Measurements from ENCODE around the gene DDAH1.

DDAH1 gene

GRCh38 chr1:85386068-85386722, 78.8 kb downstream of the DDAH1 start:
- Histone ChIP-seq H3K27ac (no peak overlapping the region), H3K9me3 (ENCODE audit: severe bottlenecking) (peaks cover 6% of the 10 kb centered on the region), H3K36me3 (no peaks in the 10 kb centered on the region), H3K4me3 (ENCODE audit: low read depth, low read length) (no peak overlapping the region), H3K27me3 (ENCODE audit: insufficient read depth, low read depth, severe bottlenecking) (no peaks in the 10 kb centered on the region)
- DNase-seq = no peak
- no peak for TF ChIP-seq CTCF (IDR thresholded peaks at IDR 0.05; ENCODE audit: low read depth, low read length)

GRCh38 chr1:85379203-85380136, 85.5 kb downstream of the DDAH1 start:
- no peak overlapping the region for H3K27ac ChIP-seq
- DNase-seq = no peak
- no peaks in the 10 kb centered on the region for H3K36me3 ChIP-seq
- H3K27me3 ChIP-seq (ENCODE audit: insufficient read depth, low read depth, severe bottlenecking) = no peaks in the 10 kb centered on the region
- TF ChIP-seq CTCF (IDR thresholded peaks at IDR 0.05; ENCODE audit: low read depth, low read length) = no peak
- peaks cover 6% of the 10 kb centered on the region for H3K9me3 ChIP-seq (ENCODE audit: severe bottlenecking)
- no peak overlapping the region for H3K4me3 ChIP-seq (ENCODE audit: low read depth, low read length)

GRCh38 chr1:85378534-85378933, 86.4 kb downstream of the DDAH1 start:
- Histone ChIP-seq H3K27me3 (ENCODE audit: insufficient read depth, low read depth, severe bottlenecking) (no peaks in the 10 kb centered on the region), H3K9me3 (ENCODE audit: severe bottlenecking) (peaks cover 6% of the 10 kb centered on the region), H3K36me3 (no peaks in the 10 kb centered on the region), H3K4me3 (ENCODE audit: low read depth, low read length) (no peak overlapping the region), H3K27ac (no peak overlapping the region)
- TF ChIP-seq CTCF (IDR thresholded peaks at IDR 0.05; ENCODE audit: low read depth, low read length) = no peak
- no peak for DNase-seq

GRCh38 chr1:85376356-85376755, 88.6 kb downstream of the DDAH1 start:
- Histone ChIP-seq H3K27ac (no peak overlapping the region), H3K36me3 (no peaks in the 10 kb centered on the region), H3K9me3 (ENCODE audit: severe bottlenecking) (no peaks in the 10 kb centered on the region), H3K27me3 (ENCODE audit: insufficient read depth, low read depth, severe bottlenecking) (no peaks in the 10 kb centered on the region), H3K4me3 (ENCODE audit: low read depth, low read length) (no peak overlapping the region)
- DNase-seq = no peak
- no peak for TF ChIP-seq CTCF (IDR thresholded peaks at IDR 0.05; ENCODE audit: low read depth, low read length)

- no peak overlapping the region for H3K27ac ChIP-seq
- no peak overlapping the region for H3K4me3 ChIP-seq (ENCODE audit: low read depth, low read length)
- no peak for TF ChIP-seq CTCF (IDR thresholded peaks at IDR 0.05; ENCODE audit: low read depth, low read length)
- H3K36me3 ChIP-seq = no peaks in the 10 kb centered on the region
- DNase-seq = no peak
- H3K27me3 ChIP-seq (ENCODE audit: insufficient read depth, low read depth, severe bottlenecking) = no peaks in the 10 kb centered on the region
- no peaks in the 10 kb centered on the region for H3K9me3 ChIP-seq (ENCODE audit: severe bottlenecking)
These were observed 89.5 kb downstream of the DDAH1 start for GRCh38 chr1:85375493-85375892.
